Activated CD8-positive, alpha-beta T cell treated with anti-CD3 and anti-CD28 coated beads for 36 hours (primary cell): ENCODE results near the gene LRRC61. TPM values are rescaled to one million over a fixed set of nuclear protein-coding genes. Genes with fewer than 3 reads are reported as not detected.

ENCODE experiments used
- ATAC-seq: fragments of 200-7000 bp; cut with Tn5 transposase; one replicate; pipeline ENCODE4 v1.10.0; 2021; ENCODE audit warnings: mild to moderate bottlenecking, moderate library complexity
- CTCF ChIA-PET: fragments of 350-600 bp; sonication (Branson Sonifier 250); formaldehyde crosslinking; loops from one replicate; lab custom pipeline; 2021; ENCODE audit warnings: antibody characterized with exemption; lab: Charles Lee
- POLR2A ChIA-PET: fragments of 350-600 bp; sonication (Branson Sonifier 250); formaldehyde crosslinking; loops from one replicate; lab custom pipeline; 2021; ENCODE audit warnings: antibody characterized with exemption; lab: Charles Lee
- DNase-seq: peaks from one replicate; pipeline ENCODE4 v3.0.0-alpha.2; 2020
- H3K27ac Mint-ChIP-seq: one replicate; pipeline ENCODE4 v1.8.0; 2021; ENCODE audit warnings: mild to moderate bottlenecking, mixed read lengths
- H3K27me3 Mint-ChIP-seq: one replicate; pipeline ENCODE4 v1.8.0; 2021; ENCODE audit warnings: mixed read lengths
- H3K36me3 Mint-ChIP-seq: one replicate; pipeline ENCODE4 v1.8.0; 2021; ENCODE audit warnings: low read depth, mixed read lengths
- H3K4me1 Mint-ChIP-seq: one replicate; pipeline ENCODE4 v1.8.0; 2021; ENCODE audit warnings: low read depth, mixed read lengths
- H3K4me3 Mint-ChIP-seq: one replicate; pipeline ENCODE4 v1.8.0; 2021; ENCODE audit warnings: mild to moderate bottlenecking, moderate library complexity, mixed read lengths
- H3K9me3 Mint-ChIP-seq: one replicate; pipeline ENCODE4 v1.8.0; 2021; ENCODE audit warnings: mixed read lengths
- intact Hi-C: fragments of 100-400 bp; cut with micrococcal nuclease; formaldehyde crosslinking; loops from one replicate; pipeline ENCODE4 v1.10.0; 2022
- total RNA-seq, 2 experiments: library from RNA; stranded (reverse); gene quantifications; one replicate each; pipeline ENCODE4 v1.2.3, GENCODE V29; 2021
- TF ChIP-seq, protein P1 (sequence below): fragments of 200-600 bp; IDR thresholded peaks from one replicate; pipeline ENCODE4 v1.8.0; 2022; ENCODE audit warnings: antibody characterized with exemption, mild to moderate bottlenecking

The LRRC61 gene
- total RNA-seq, 2 experiments from 2014 or later: 21.8 to 21.9 TPM

DNA sequence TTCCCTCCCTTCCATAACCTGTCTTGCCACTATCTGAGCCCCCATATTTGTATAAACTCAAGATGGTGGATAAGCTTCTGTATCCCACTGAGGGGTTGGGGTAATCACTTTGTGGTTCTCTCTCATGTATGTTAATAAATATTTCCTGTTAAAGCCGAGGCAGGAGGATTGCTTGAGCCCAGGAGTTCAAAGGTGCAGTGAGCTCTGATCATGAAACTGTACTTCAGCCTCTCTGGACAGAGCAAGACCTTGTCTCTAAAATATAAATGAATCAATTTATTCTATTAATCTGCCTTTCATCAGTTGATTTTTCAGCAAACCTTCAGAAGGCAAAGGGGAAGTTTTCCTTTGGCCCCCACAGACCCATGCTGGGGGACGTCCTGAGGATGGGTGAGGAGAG, 20.1 kb downstream of the LRRC61 start:
- ChIA-PET POLR2A (interaction anchor here (0.9 to 1.1 kb wide), 2 partner anchors 14 to 74 kb away, joined by 3 read pairs; no protein-coding TSS in a partner anchor), CTCF (interaction anchor here (1.1 to 1.2 kb wide), 2 partner anchors 18 to 78 kb away, joined by 3 to 4 read pairs; no protein-coding TSS in a partner anchor)
- H3K36me3 Mint-ChIP-seq: peaks cover 1% of the 10 kb centered on the region
- H3K4me1 Mint-ChIP-seq: peaks cover 12% of the 10 kb centered on the region
- ATAC-seq (no peak), DNase-seq (no peak)
- no peak overlapping the region for H3K4me3 Mint-ChIP-seq
- TF ChIP-seq, protein P1, sequence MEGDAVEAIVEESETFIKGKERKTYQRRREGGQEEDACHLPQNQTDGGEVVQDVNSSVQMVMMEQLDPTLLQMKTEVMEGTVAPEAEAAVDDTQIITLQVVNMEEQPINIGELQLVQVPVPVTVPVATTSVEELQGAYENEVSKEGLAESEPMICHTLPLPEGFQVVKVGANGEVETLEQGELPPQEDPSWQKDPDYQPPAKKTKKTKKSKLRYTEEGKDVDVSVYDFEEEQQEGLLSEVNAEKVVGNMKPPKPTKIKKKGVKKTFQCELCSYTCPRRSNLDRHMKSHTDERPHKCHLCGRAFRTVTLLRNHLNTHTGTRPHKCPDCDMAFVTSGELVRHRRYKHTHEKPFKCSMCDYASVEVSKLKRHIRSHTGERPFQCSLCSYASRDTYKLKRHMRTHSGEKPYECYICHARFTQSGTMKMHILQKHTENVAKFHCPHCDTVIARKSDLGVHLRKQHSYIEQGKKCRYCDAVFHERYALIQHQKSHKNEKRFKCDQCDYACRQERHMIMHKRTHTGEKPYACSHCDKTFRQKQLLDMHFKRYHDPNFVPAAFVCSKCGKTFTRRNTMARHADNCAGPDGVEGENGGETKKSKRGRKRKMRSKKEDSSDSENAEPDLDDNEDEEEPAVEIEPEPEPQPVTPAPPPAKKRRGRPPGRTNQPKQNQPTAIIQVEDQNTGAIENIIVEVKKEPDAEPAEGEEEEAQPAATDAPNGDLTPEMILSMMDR: no peak
- peaks cover 18% of the 10 kb centered on the region for H3K27me3 Mint-ChIP-seq
- no peak overlapping the region for H3K27ac Mint-ChIP-seq
- intact Hi-C loops: no loop called here
- H3K9me3 Mint-ChIP-seq: no peaks in the 10 kb centered on the region

DNA sequence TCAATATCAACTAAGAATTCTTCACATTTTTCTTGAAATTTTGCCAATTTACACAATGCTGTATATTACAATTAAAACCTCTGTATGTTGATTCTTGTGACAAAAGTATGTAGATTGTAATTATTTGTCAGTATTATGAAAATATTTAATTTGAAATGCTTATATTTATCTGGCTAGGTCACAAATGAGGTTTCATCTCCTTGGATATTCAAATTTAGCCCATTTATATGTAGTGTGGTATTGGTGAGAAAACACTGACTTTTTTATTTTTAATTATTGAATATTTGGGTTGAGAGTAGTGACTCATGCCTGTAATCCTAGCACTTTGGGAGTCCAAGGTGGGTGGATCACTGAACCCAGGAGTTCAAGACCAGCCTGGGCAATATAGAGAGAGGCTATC, 21.1 kb downstream of the LRRC61 start:
- intact Hi-C loops: no loop called here
- Mint-ChIP-seq H3K27me3 (peaks cover 18% of the 10 kb centered on the region), H3K36me3 (peaks cover 1% of the 10 kb centered on the region), H3K4me1 (peaks cover 10% of the 10 kb centered on the region), H3K9me3 (no peaks in the 10 kb centered on the region), H3K4me3 (no peak overlapping the region), H3K27ac (no peak overlapping the region)
- no peak for DNase-seq
- CTCF ChIA-PET: interaction anchor here (3.4 kb wide), 1 partner anchor 12 kb away, joined by 15 read pairs; no protein-coding TSS in a partner anchor
- POLR2A ChIA-PET: interaction anchor here (0.8 kb wide), 1 partner anchor 18 kb away, joined by 3 read pairs; no protein-coding TSS in a partner anchor
- TF ChIP-seq, protein P1: no peak
- ATAC-seq: no peak

DNA sequence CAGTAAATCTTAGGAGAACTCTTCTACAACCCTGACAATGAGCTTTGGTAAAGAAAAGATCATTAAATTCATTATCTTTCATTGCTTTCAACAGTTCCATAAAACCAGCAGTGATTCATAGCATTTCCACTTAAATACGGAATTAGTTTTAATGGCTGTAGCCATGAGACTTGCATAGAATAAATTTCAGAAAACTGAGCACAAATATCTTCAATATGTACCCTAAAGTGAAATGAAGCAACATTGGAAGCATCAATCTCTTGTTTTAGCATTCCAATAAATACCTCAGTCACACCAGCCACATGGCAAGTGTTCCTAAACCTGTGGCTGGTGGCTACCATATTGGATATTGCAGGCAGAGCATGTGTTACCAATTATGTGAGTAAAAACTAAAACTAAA, 21.9 kb downstream of the LRRC61 start:
- Mint-ChIP-seq H3K27me3 (peaks cover 18% of the 10 kb centered on the region), H3K4me3 (no peak overlapping the region), H3K36me3 (peaks cover 1% of the 10 kb centered on the region), H3K9me3 (no peaks in the 10 kb centered on the region), H3K4me1 (peaks cover 3% of the 10 kb centered on the region), H3K27ac (no peak overlapping the region)
- TF ChIP-seq, protein P1: no peak
- intact Hi-C loops: no loop called here
- ChIA-PET POLR2A (interaction anchor here (0.8 kb wide), 1 partner anchor 18 kb away, joined by 3 read pairs; no protein-coding TSS in a partner anchor), CTCF (interaction anchor here (1.1 to 3.4 kb wide), 2 partner anchors 11 to 77 kb away, joined by 3 to 15 read pairs; no protein-coding TSS in a partner anchor)
- DNase-seq (no peak), ATAC-seq (no peak)

DNA sequence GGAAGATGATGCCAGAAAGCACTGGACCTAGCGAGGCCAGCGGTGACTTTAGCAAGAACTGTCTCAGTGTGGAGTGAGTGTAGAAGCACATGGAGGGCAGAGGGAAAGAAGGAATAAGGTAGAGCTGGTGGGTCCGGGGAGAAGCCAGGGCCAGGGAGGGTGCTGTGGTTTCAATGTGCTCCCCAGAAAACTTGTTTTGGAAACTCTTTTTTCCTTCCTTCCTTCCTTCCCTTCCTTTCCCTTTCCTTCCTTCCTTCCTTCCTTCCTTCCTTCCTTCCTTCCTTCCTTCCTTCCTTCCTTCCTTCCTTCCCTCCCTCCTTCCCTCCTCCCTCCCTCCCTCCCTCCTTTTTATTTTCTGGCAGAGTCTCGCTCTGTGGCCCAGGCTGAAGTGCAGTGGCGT, 23.8 kb downstream of the LRRC61 start:
- Mint-ChIP-seq H3K4me3 (no peak overlapping the region), H3K36me3 (peaks cover 1% of the 10 kb centered on the region), H3K4me1 (no peaks in the 10 kb centered on the region), H3K27ac (no peak overlapping the region), H3K9me3 (no peaks in the 10 kb centered on the region), H3K27me3 (peaks cover 8% of the 10 kb centered on the region)
- intact Hi-C loops: no loop called here
- ATAC-seq: no peak
- TF ChIP-seq, protein P1: no peak
- ChIA-PET POLR2A (no interaction called here), CTCF (interaction anchor here (3.4 kb wide), 1 partner anchor 9 kb away, joined by 15 read pairs; no protein-coding TSS in a partner anchor)
- no peak for DNase-seq

DNA sequence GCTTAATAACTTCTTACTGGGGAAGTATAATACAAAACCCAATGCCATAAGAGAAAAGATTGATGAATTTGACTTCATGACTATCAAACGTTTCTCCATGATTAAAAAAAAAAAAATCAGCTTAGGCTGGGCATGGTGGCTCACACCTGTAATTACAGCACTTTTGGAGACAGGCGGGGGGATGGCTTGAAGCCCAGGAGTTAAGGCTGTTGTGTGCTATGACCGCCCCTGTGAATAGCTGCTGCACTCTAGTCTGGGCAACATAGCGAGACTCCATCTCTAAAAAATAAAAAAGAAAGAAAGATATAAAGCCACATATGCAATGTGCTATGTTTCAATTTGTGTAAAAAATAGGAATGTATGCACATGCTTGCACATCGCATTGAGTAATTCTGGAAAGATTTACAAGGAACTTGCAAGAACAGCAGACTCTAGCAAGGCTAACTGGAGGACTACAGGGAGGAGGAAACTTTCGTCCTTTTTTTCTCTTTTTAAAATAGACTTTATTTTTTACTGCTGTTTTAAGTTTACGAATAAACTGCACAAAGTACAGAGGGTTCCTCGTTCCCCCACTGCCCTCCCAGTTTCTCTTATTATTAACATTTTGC, 28.5 kb downstream of the LRRC61 start:
- Mint-ChIP-seq H3K27me3 (no peaks in the 10 kb centered on the region), H3K9me3 (no peaks in the 10 kb centered on the region), H3K36me3 (no peaks in the 10 kb centered on the region), H3K27ac (no peak overlapping the region), H3K4me1 (peaks cover 5% of the 10 kb centered on the region), H3K4me3 (no peak overlapping the region)
- ChIA-PET POLR2A (no interaction called here), CTCF (no interaction called here)
- no peak for DNase-seq
- TF ChIP-seq, protein P1: no peak
- ATAC-seq: no peak
- intact Hi-C loops: loop anchor here (10.0 kb wide), 1 partner anchor 403 kb away; no protein-coding TSS in a partner anchor
